Heart left ventricle (tissue), 16 donors: Measurements from ENCODE around the gene NABP1. TPM values are rescaled to one million over a fixed set of nuclear protein-coding genes. Genes with fewer than 3 reads are reported as not detected.

ENCODE experiments used
- ATAC-seq, 4 donors: fragments of 200-7000 bp; cut with Tn5 transposase; one replicate each; pipeline ENCODE4 v1.9.1; 2020 to 2022; ENCODE audit warnings: moderate library complexity in 4 of 4, mild to moderate bottlenecking in 3 of 4, moderate number of reproducible peaks in 1 of 4
- DNase-seq, 5 donors: peaks; one replicate each; pipeline ENCODE4 v3.0.0-alpha.2; 2020
- H3K27ac ChIP-seq, 12 donors: fragments of 200-600 bp; sonication (generic) in 4 of 12; one replicate each; pipeline versions ENCODE4 v1.5.0 to v1.8.0; 2016 to 2022; ENCODE audit warnings: mild to moderate bottlenecking in 2 of 12
- H3K27me3 ChIP-seq, 9 donors: fragments of 200-600 bp; sonication (generic) in 2 of 9; one replicate each; pipeline versions ENCODE4 v1.5.1 to v1.8.0; 2016 to 2022; ENCODE audit warnings: mild to moderate bottlenecking in 3 of 9
- H3K36me3 ChIP-seq, 9 donors: fragments of 200-600 bp; sonication (generic) in 2 of 9; one replicate each; pipeline versions ENCODE4 v1.5.0 to v1.8.0; 2018 to 2022; ENCODE audit warnings: mild to moderate bottlenecking in 2 of 9
- H3K4me1 ChIP-seq, 12 donors: fragments of 200-600 bp; sonication (generic) in 4 of 12; one replicate each; pipeline versions ENCODE4 v1.5.0 to v1.8.0; 2016 to 2022; ENCODE audit warnings: mild to moderate bottlenecking in 3 of 12
- H3K4me3 ChIP-seq, 12 donors: fragments of 200-600 bp; sonication (generic) in 4 of 12; one replicate each; pipeline versions ENCODE4 v1.5.0 to v1.8.0; 2017 to 2022; ENCODE audit warnings: mild to moderate bottlenecking in 9 of 12, moderate library complexity in 4 of 12
- H3K9me3 ChIP-seq, 12 donors: fragments of 200-600 bp; sonication (generic) in 4 of 12; one replicate each; pipeline versions ENCODE4 v1.5.0 to v1.8.0; 2016 to 2022; ENCODE audit warnings: mild to moderate bottlenecking in 1 of 12
- CTCF ChIP-seq, 12 donors: fragments of 200-600 bp; sonication (generic) in 4 of 12; IDR thresholded peaks; one replicate each; pipeline versions ENCODE4 v1.5.0 to v1.8.0; 2018 to 2022; ENCODE audit warnings: antibody characterized with exemption in 12 of 12, mild to moderate bottlenecking in 5 of 12
- POLR2A ChIP-seq, 2 donors: fragments of 450-650 bp; IDR thresholded peaks; one replicate each; pipeline ENCODE4 v1.6.1; 2017; ENCODE audit warnings: antibody characterized with exemption in 2 of 2, mild to moderate bottlenecking in 2 of 2, moderate library complexity in 2 of 2
- WGBS, 4 donors: extraction: QIAGEN DNeasy Blood & Tissue Kit in 2 of 4; methylation state at CpG; one replicate each; pipeline versions ENCODE4 v1.1.5 to v1.1.7; 2013 to 2018; 5-methylcytosine and 5-hydroxymethylcytosine counted together
- intact Hi-C, 10 donors: fragments of 100-400 bp; cut with DNase I; formaldehyde crosslinking; loops; one replicate each; pipeline versions ENCODE4 v1.11.1 to v1.14.2; 2022
- polyA plus RNA-seq, 2 donors: library from polyadenylated mRNA; stranded (reverse); fragments of 200-250 nt; gene quantifications; one replicate each; pipeline ENCODE4 v1.2.3, GENCODE V29; 2013
- total RNA-seq, 9 donors: library from RNA; depleted of rRNA in 2 of 9; stranded (reverse); fragments of >200 nt in 2 of 9; fragmentation: NEBNext Ultra II Directional in 3 of 9; extraction: Animal tissue kit (Norgen Biotek cat#: 25700) in 3 of 9; gene quantifications; one replicate each; pipeline versions ENCODE4 v1.1.0 to v1.2.4, GENCODE V29; 2016 to 2023
- donor health status: ischemic (EF 13 %, LVEDD 7.1; RV severe dilation, severe dysfunction).
- donor health status: healthy with polysubstance abuse.
- donor health status: DM: no; HTN: yes; CAD: no.
- donor health status: DM: no; HTN: no; CAD: no.
- donor health status: ischemic (EF 25% LVEDD 6.9; RV normal size, moderate dysfunction).
- donor health status: ischemic (EF 25% LVEDD 5.7; RV mildly dilated, moderate dysfunction).
- donor health status: healthy.
- donor health status: DM: yes; HTN: yes; CAD: no.
- donor health status: ischemic (EF 35%, LVEDD 5.7; RV mildly dilated, moderate dysfunction).
- donor health status: nonischemic (EF 11% LVEDD 7.7; RV severe dilation, severe dysfunction).
- donor health status: DM: yes; HTN: yes; CAD: no.
- donor health status: PGD.
- donor health status: ischemic (EF 29% LVEDD 5.4; RV normal size, mild dysfunction).
- donor health status: nonischemic (EF 23%, LVEDD 6.1; RV moderate dilation, normal function).

The NABP1 gene
- total and polyA plus RNA-seq, 11 donors: 1.5 to 36.3 (median 3.3) TPM

DNA sequence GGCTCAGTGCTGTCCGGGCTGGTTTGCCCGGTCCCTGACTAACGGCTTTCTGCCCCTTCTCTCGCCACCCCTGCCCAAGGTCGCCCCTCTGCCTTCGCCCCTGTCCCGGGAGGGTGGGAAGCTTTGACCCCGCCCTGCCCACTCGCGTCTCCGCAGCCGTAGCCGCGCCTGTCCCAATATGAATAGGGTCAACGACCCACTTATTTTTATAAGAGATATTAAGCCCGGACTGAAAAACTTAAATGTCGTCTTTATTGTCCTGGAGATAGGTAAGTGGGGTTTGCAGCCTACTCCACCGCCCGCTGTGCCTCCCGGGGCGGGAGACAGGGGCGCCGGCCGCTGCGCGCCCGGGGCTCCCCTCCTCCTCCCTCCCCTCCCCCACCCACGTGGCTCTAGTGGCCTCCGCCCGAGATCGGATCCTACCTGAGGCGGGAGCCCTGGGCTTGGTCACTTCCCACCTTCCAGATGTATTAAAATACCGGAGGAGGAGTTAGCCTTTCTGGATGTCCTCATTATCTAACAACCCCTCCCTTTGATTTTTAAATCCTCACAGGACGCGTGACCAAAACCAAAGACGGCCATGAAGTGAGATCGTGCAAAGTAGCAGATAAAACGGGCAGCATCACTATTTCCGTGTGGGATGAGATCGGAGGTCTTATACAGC, 633 bp downstream of the NABP1 start:
- WGBS, 4 donors: 2 to 3% (median 2%) methylated on average over 36 to 40 of the region's 40 CpGs
- intact Hi-C loops: loop anchor here in 1 of 10 donors (5.0 kb wide), 1 partner anchor 111 kb away; no protein-coding TSS in a partner anchor
- DNase-seq: peak; percentile 40 to 77 (median 59)
- Histone ChIP-seq H3K4me1 (peaks cover 0 to 75% (median 5%) of the 10 kb centered on the region in 12 donors), H3K36me3 (peaks cover 0 to 21% (median 3%) of the 10 kb centered on the region in 9 donors), H3K27ac (peak overlapping the region; percentile 66 to 99 (median 90)), H3K9me3 (no peaks in the 10 kb centered on the region), H3K27me3 (no peaks in the 10 kb centered on the region), H3K4me3 (peak overlapping the region; percentile 50 to 84 (median 69))
- ATAC-seq: peak; percentile 0 to 28 (median 14)
- TF ChIP-seq POLR2A (IDR thresholded peaks at IDR 0.05): no peak
- no peak for TF ChIP-seq CTCF (IDR thresholded peaks at IDR 0.05)

DNA sequence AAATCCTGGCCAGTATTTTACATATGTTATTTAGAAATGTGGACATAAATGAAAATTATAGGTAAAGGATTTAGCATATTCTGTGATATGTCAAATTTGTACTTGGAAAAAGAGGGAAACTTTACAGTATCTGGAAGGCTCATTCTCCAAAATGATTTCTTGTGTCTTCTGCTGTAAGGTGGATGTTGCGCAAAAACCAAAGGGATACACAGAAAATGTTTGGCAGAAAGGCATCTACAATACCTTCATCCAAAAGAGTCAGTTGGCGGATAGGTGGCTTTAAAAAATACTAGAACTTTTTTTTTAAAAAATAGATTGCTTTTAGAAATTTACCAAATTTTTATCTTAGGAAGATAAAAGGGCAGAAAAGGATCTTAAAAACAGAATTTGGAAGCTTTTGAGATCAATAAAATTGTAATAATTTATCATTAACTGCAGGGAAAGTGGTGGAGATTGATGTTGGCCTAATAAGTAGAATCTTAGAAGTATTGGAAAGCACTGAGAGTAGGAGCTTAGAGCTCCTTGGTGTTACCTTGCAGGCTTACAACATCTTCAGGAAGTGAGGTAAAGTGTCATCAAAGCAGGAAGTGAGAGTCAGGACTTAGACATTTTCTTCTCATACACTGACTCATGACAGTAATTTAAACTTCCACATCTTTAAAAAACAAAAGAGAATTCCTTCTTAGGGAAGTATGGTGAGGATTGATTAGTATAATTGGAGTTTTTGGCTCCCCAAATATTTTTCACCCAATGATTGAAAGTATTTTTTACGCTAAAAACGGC, 2.1 kb downstream of the NABP1 start:
- H3K27me3 ChIP-seq: no peaks in the 10 kb centered on the region
- intact Hi-C loops: loop anchor here in 2 of 10 donors (5.0 to 10.0 kb wide), 2 partner anchors 113 to 515 kb away; no protein-coding TSS in a partner anchor
- TF ChIP-seq POLR2A (IDR thresholded peaks at IDR 0.05) (no peak), CTCF (IDR thresholded peaks at IDR 0.05) (no peak)
- peaks cover 0 to 35% (median 15%) of the 10 kb centered on the region in 9 donors for H3K36me3 ChIP-seq
- ATAC-seq: no peak
- WGBS, 4 donors: 95 to 96% (median 95%) methylated on average over 4 of the region's 4 CpGs
- H3K4me1 ChIP-seq: peaks cover 0 to 78% (median 5%) of the 10 kb centered on the region in 12 donors
- peak overlapping the region in 1 of 12 donors; percentile 99 for H3K27ac ChIP-seq
- H3K4me3 ChIP-seq: peak overlapping the region in 4 of 12 donors; percentile 70 to 84 (median 77)
- DNase-seq: no peak
- H3K9me3 ChIP-seq: no peaks in the 10 kb centered on the region

DNA sequence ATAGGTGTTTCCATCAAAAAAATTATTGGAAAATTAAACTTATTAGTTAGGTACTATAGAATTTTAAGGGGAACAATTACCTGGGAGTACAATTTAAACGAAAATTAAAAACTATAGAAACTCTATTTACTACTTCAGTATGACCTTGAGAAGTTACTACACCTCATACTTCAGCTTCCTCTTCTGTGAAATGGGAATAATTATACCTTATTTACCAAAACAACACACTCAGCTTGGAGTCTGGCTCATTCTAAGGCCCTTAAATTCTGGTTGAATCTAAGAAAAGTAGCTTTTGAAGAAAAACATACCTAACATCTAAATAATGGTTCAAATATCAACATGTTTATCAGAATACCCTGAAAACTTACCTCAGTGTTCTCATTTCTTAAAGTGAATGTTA, 2.7 kb downstream of the NABP1 start:
- Histone ChIP-seq H3K36me3 (peaks cover 0 to 41% (median 19%) of the 10 kb centered on the region in 9 donors), H3K9me3 (no peaks in the 10 kb centered on the region), H3K27me3 (no peaks in the 10 kb centered on the region), H3K4me1 (peaks cover 0 to 73% (median 5%) of the 10 kb centered on the region in 12 donors), H3K27ac (peak overlapping the region in 1 of 12 donors; percentile 99), H3K4me3 (peak overlapping the region in 3 of 12 donors; percentile 9 to 74 (median 18))
- no peak for TF ChIP-seq POLR2A (IDR thresholded peaks at IDR 0.05)
- no peak for TF ChIP-seq CTCF (IDR thresholded peaks at IDR 0.05)
- 88 to 98% (median 92%) methylated on average over 1 of the region's 1 CpG for WGBS, 4 donors
- ATAC-seq: no peak
- intact Hi-C loops: loop anchor here in 1 of 10 donors (10.0 kb wide), 1 partner anchor 516 kb away; no protein-coding TSS in a partner anchor
- no peak for DNase-seq

GRCh38 chr2:191682126-191682525, 4.2 kb downstream of the NABP1 start:
- H3K27me3 ChIP-seq: no peaks in the 10 kb centered on the region
- 93 to 97% (median 95%) methylated on average over 6 of the region's 6 CpGs for WGBS, 4 donors
- peak overlapping the region in 1 of 12 donors; percentile 17 for H3K27ac ChIP-seq
- TF ChIP-seq CTCF (IDR thresholded peaks at IDR 0.05): no peak
- TF ChIP-seq POLR2A (IDR thresholded peaks at IDR 0.05): no peak
- intact Hi-C loops: loop anchor here in 1 of 10 donors (10.0 kb wide), 1 partner anchor 517 kb away; no protein-coding TSS in a partner anchor
- H3K36me3 ChIP-seq: peaks cover 0 to 56% (median 22%) of the 10 kb centered on the region in 9 donors
- DNase-seq: no peak
- H3K9me3 ChIP-seq: no peaks in the 10 kb centered on the region
- H3K4me3 ChIP-seq: peak overlapping the region in 1 of 12 donors; percentile 74
- H3K4me1 ChIP-seq: peaks cover 0 to 64% (median 2%) of the 10 kb centered on the region in 12 donors
- ATAC-seq: no peak
